K562 (cell line): ENCODE data around the gene FGF9. TPM values are rescaled to one million over a fixed set of nuclear protein-coding genes. Genes with fewer than 3 reads are reported as not detected.

Source experiments
- ATAC-seq: fragments of 200-7000 bp; cut with Tn5 transposase; 3 replicates; pipeline ENCODE4 v1.9.1; 2020; ENCODE audit warnings: moderate library complexity
- BruUV-seq: library from RNA; stranded (reverse); fragments of 400-500 nt; replicated peaks from 2 replicates; lab custom pipeline; 2021; lab: Mats Ljungman, UMichigan
- CTCF ChIA-PET: fragments of 300-600 bp; formaldehyde crosslinking; extraction: SDS; loops from one replicate; lab custom pipeline; 2021; ENCODE audit warnings: low intra/inter-chr PET ratio; lab: Yijun Ruan, JAX
- POLR2A ChIA-PET: fragments of 300-600, 350-650 bp; sonication (Branson Sonifier 250); formaldehyde crosslinking; extraction: SDS; loops from one replicate; lab custom pipeline; 2021; ENCODE audit warnings: antibody characterized with exemption, inconsistent platforms; lab: Yijun Ruan, JAX
- DNase-seq, 4 experiments: peaks; one replicate each; pipeline versions ENCODE4 v3.0.0 to v3.0.0-alpha.2; 2011 to 2018; ENCODE audit warnings: low spot score in 3 of 4, mixed read lengths in 3 of 4; ENCODE audit errors: extremely low read depth in 1 of 4
- FAIRE-seq: peaks from 2 replicates; lab custom pipeline; 2011; peaks lifted over from hg19 to GRCh38; lab: Jason Lieb, UNC
- H2AFZ ChIP-seq: 2 replicates; pipeline ENCODE4 v1.6.0; 2011; ENCODE audit warnings: low read depth, low read length, control low read depth, inconsistent platforms
- H3K27ac ChIP-seq: fragments of 200-600 bp; 3 replicates; pipeline ENCODE4 v1.8.0; 2011; ENCODE audit warnings: low read depth, mild to moderate bottlenecking, control low read depth, inconsistent platforms, low read length, moderate library complexity, mixed read lengths; ENCODE audit errors: extremely low read depth
- H3K27me3 ChIP-seq, 2 experiments: fragments of 300-600 bp in 1 of 2; 2 replicates in 1 of 2; 3 replicates in 1 of 2; pipeline versions ENCODE4 v1.6.0 to v1.8.0; 2011; ENCODE audit warnings: inconsistent platforms in 2 of 2, low read length in 2 of 2, mild to moderate bottlenecking in 1 of 2, mixed read lengths in 1 of 2, moderate library complexity in 1 of 2; ENCODE audit not compliant: control insufficient read depth in 2 of 2, insufficient read depth in 2 of 2
- H3K36me3 ChIP-seq: fragments of 300-600 bp; 3 replicates; pipeline ENCODE4 v1.8.0; 2011; ENCODE audit warnings: mild to moderate bottlenecking, low read length, inconsistent platforms; ENCODE audit not compliant: control insufficient read depth, insufficient read depth
- H3K4me1 ChIP-seq, 2 experiments: fragments of 200-600 bp in 1 of 2; replicated peaks in 1 of 2; 2 replicates in 1 of 2; 3 replicates in 1 of 2; pipeline versions ENCODE4 v1.5.1 to v1.8.0; 2011; ENCODE audit warnings: inconsistent platforms in 2 of 2, low read length in 2 of 2, mild to moderate bottlenecking in 1 of 2, mixed read lengths in 1 of 2, moderate library complexity in 1 of 2; ENCODE audit not compliant: control insufficient read depth in 2 of 2, insufficient read depth in 2 of 2
- H3K4me2 ChIP-seq: 2 replicates; pipeline ENCODE4 v1.6.1; 2011; ENCODE audit warnings: low read length, control low read depth, inconsistent platforms, mixed read lengths; ENCODE audit not compliant: insufficient read depth
- H3K4me3 ChIP-seq: fragments of 200-600 bp; sonication (generic), shearing (Covaris generic); 2 replicates; pipeline ENCODE4 v1.5.1; 2016; ENCODE audit warnings: control low read depth, inconsistent platforms
- H3K79me2 ChIP-seq: fragments of 200-600 bp; 3 replicates; pipeline ENCODE4 v1.8.0; 2011; ENCODE audit warnings: low read length, inconsistent platforms; ENCODE audit not compliant: control insufficient read depth, insufficient read depth
- H3K9ac ChIP-seq, 2 experiments: 2 replicates each; pipeline versions ENCODE4 v1.6.0 to v1.6.1; 2011; ENCODE audit warnings: low read depth in 2 of 2, low read length in 2 of 2, control low read depth in 1 of 2, inconsistent platforms in 1 of 2, mild to moderate bottlenecking in 1 of 2, mixed read lengths in 1 of 2; ENCODE audit not compliant: insufficient read depth in 1 of 2
- H3K9me1 ChIP-seq: one replicate; pipeline ENCODE4 v1.6.0; 2011; ENCODE audit warnings: inconsistent platforms, mild to moderate bottlenecking, low read length, moderate library complexity; ENCODE audit not compliant: control insufficient read depth, insufficient read depth
- H3K9me3 ChIP-seq: replicated peaks from 2 replicates; pipeline ENCODE4 v1.5.1; 2011; ENCODE audit warnings: low read depth, low read length, inconsistent platforms; ENCODE audit not compliant: control insufficient read depth, insufficient read depth
- H4K20me1 ChIP-seq: replicated peaks from 2 replicates; pipeline ENCODE4 v1.6.1; 2011; ENCODE audit warnings: low read length, inconsistent platforms, mixed read lengths; ENCODE audit not compliant: control insufficient read depth, insufficient read depth
- HMG20B ChIP-seq: fragments of 250-450 bp; sonication (Bioruptor Pico); IDR thresholded peaks from 2 replicates; pipeline ENCODE4 v1.5.0; 2021; ENCODE audit warnings: mild to moderate bottlenecking
- JUND ChIP-seq, 2 experiments: IDR thresholded peaks; 2 replicates in 1 of 2; 3 replicates in 1 of 2; pipeline ENCODE4 v1.6.1; 2011; ENCODE audit warnings: borderline replicate concordance in 2 of 2, low read depth in 2 of 2, low read length in 2 of 2, improper control_type of control experiment in 1 of 2, missing biosample characterization in 1 of 2, missing genetic modification characterization in 1 of 2, missing genetic modification reagents in 1 of 2
- NFIX ChIP-seq: fragments of 250-450 bp; sonication (Bioruptor Pico); IDR thresholded peaks from 2 replicates; pipeline ENCODE4 v1.4.0; 2020; ENCODE audit warnings: low read depth, mild to moderate bottlenecking, moderate library complexity
- OTX1 ChIP-seq: fragments of 450-650 bp; formaldehyde crosslinking; IDR thresholded peaks from 2 replicates; pipeline ENCODE4 v1.4.0; 2022; ENCODE audit warnings: mild to moderate bottlenecking
- PTBP1 ChIP-seq: fragments of 200-400 bp; formaldehyde crosslinking; IDR thresholded peaks from 2 replicates; pipeline ENCODE4 v1.6.1; 2017; ENCODE audit warnings: low read depth, low read length
- TAF15 ChIP-seq: fragments of 200-400 bp; formaldehyde crosslinking; IDR thresholded peaks from 2 replicates; pipeline ENCODE4 v1.6.1; 2017; ENCODE audit warnings: mild to moderate bottlenecking, low read depth, low read length, moderate library complexity
- WGBS: fragments of 100-300 bp; shearing (Covaris generic); methylation state at CpG from one replicate; pipeline ENCODE4 v1.1.6; 2016; ENCODE audit warnings: low coverage, mixed read lengths; ENCODE audit not compliant: insufficient coverage; ENCODE audit errors: missing lambda C conversion rate; 5-methylcytosine and 5-hydroxymethylcytosine counted together
- in situ Hi-C: fragments of 300-500 bp; cut with MboI; formaldehyde crosslinking; loops from 4 replicates; pipeline ENCODE4 v1.15.0; 2018; ENCODE audit warnings: inconsistent platforms, mixed read lengths
- intact Hi-C: fragments of 100-400 bp; cut with micrococcal nuclease; formaldehyde crosslinking; loops from 2 replicates; pipeline ENCODE4 v1.14.2; 2022
- polyA plus RNA-seq, 8 experiments: library from polyadenylated mRNA; depleted of rRNA in 4 of 8; stranded (reverse) in 5 of 8; unstranded in 3 of 8; fragments of >200 nt; fragmentation: Nextera tagmentation in 2 of 8; fragmentation: Illumina TruSeq in 1 of 8; extraction: Ambion mirVana in 2 of 8; extraction: Trizol in 1 of 8; gene quantifications; 2 replicates each; pipeline versions ENCODE4 v1.2.1 to v1.2.3, GENCODE V29; 2011 to 2014; ENCODE audit warnings: inconsistent platforms in 1 of 8, missing spikeins in 1 of 8
- total RNA-seq, 7 experiments: library from RNA; depleted of rRNA in 6 of 7; stranded (reverse); fragments of >200 nt in 6 of 7; fragmentation: Illumina TruSeq in 2 of 7; extraction: Trizol in 2 of 7; gene quantifications; 2 replicates each; pipeline versions ENCODE4 v1.2.1 to v1.2.3, GENCODE V29; 2011 to 2021; ENCODE audit warnings: low replicate concordance in 1 of 7
- TF ChIP-seq, protein P1 (sequence below): sonication (generic); formaldehyde crosslinking; IDR thresholded peaks from 2 replicates; pipeline ENCODE4 v1.8.0; 2023; ENCODE audit warnings: mild to moderate bottlenecking, missing genetic modification reagents

FGF9 gene
- total and polyA plus RNA-seq, 9 of the 15 experiments (the other 6 are each of a cell fraction or from before 2014, with no cell fraction given) = not detected

DNA sequence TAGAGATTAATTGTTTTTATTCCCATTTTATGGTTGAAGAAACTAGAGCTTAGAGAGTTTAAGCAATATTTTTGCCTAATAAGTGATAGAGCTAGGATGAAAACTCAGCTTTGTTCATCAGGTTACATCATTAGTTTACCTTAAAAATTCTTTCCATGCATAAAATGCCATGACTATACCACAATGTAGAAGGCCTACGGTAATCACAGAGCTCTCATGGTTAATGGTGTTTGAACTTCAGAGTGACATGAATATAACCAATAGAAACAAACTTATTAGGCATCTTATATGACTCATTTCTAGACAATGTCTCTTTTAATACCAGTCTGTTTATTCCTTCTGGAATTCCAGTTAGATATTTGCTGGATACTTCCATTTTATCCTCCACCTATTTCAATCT lies 78.5 kb downstream of the FGF9 start (continued):
- TF ChIP-seq, protein P1, sequence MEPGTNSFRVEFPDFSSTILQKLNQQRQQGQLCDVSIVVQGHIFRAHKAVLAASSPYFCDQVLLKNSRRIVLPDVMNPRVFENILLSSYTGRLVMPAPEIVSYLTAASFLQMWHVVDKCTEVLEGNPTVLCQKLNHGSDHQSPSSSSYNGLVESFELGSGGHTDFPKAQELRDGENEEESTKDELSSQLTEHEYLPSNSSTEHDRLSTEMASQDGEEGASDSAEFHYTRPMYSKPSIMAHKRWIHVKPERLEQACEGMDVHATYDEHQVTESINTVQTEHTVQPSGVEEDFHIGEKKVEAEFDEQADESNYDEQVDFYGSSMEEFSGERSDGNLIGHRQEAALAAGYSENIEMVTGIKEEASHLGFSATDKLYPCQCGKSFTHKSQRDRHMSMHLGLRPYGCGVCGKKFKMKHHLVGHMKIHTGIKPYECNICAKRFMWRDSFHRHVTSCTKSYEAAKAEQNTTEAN (CRISPR knock-in tag) = no peak
- no peak for TF ChIP-seq HMG20B

DNA sequence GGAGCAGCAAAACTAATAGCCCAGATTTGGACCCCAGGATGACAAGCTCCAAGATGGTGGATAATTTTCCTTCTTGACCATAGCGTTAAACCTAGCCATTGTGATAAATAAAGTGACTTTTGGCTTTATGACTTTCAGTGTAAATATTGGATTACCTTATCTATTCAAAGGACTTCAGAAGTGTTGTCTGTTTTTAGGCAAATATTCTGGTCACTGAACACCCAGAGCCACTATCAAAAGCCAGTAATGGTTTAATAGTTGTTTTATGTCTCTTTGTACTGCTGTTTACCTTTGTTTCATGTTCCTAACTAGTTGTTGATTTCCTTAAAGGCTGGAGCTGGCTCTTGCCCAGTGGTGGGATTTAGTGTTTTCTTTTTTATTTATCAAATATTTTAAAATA lies 81.6 kb downstream of the FGF9 start:
- BruUV-seq = no TSS peak
- FAIRE-seq (no peak), DNase-seq (no peak), ATAC-seq (no peak)
- Histone ChIP-seq H3K36me3 (no peaks in the 10 kb centered on the region), H3K4me2 (no peak overlapping the region), H3K9ac (no peak overlapping the region), H3K4me1 (no peaks in the 10 kb centered on the region), H3K79me2 (no peaks in the 10 kb centered on the region), H2AFZ (no peak overlapping the region), H3K4me3 (no peak overlapping the region), H4K20me1 (no peaks in the 10 kb centered on the region), H3K9me1 (no peaks in the 10 kb centered on the region), H3K9me3 (no peaks in the 10 kb centered on the region), H3K27ac (no peak overlapping the region), H3K27me3 (no peaks in the 10 kb centered on the region)
- POLR2A ChIA-PET = no interaction called here
- in situ Hi-C loops (no loop called here), intact Hi-C loops (no loop called here)
- WGBS = 0% methylated on average over 1 of the region's 1 CpG
- TF ChIP-seq NFIX (CRISPR knock-in tag) (no peak), TAF15 (no peak), JUND (IDR thresholded peaks at IDR 0.05; ENCODE audit: borderline replicate concordance, low read depth, low read length) (no peak), JUND (tag; IDR thresholded peaks at IDR 0.05; ENCODE audit: borderline replicate concordance, low read depth, low read length) (no peak), OTX1 (CRISPR knock-in tag) (no peak), PTBP1 (no peak)
- CTCF ChIA-PET = no interaction called here
